ENCODE measurements around the gene ROPN1.

Gene ROPN1

GRCh38 chr3:123920868-123921267 lies 71.1 kb downstream of the ROPN1 start:
- Histone ChIP-seq H3K9me2 (replicated peaks; ENCODE audit: control insufficient read depth, low read length) (no peaks in the 10 kb centered on the region), H3K4me2 (ENCODE audit: low read length) (no peak overlapping the region), H4K20me1 (ENCODE audit: control insufficient read depth, insufficient read depth, low read depth, low read length) (no peaks in the 10 kb centered on the region), H3K4me3 (ENCODE audit: low read length) (no peak overlapping the region), H3K79me2 (ENCODE audit: control insufficient read depth, low read length) (no peaks in the 10 kb centered on the region), H3K36me3 (ENCODE audit: control insufficient read depth, low read length) (peaks cover 44% of the 10 kb centered on the region), H3K4me1 (ENCODE audit: control insufficient read depth, low read length) (no peaks in the 10 kb centered on the region), H3K9me3 (ENCODE audit: control insufficient read depth, insufficient read depth, low read length) (peaks cover 4% of the 10 kb centered on the region; the same call in 1 of the 2 replicates), H3K27ac (ENCODE audit: low read depth, low read length) (no peak overlapping the region), H3F3A (ENCODE audit: control insufficient read depth, insufficient read depth) (no peaks in the 10 kb centered on the region), H3K27me3 (ENCODE audit: control insufficient read depth, low read length) (no peaks in the 10 kb centered on the region)
- TF ChIP-seq CTCF (IDR thresholded peaks at IDR 0.05; ENCODE audit: low read depth, low read length, poor library complexity, severe bottlenecking), result no peak
- no peak for TF ChIP-seq EZH2phosphoT487 (IDR thresholded peaks at IDR 0.05; ENCODE audit: borderline replicate concordance, low read length)

GRCh38 chr3:123920383-123920782 lies 71.5 kb downstream of the ROPN1 start:
- no peak overlapping the region for H3K27ac ChIP-seq (ENCODE audit: low read depth, low read length)
- TF ChIP-seq CTCF (IDR thresholded peaks at IDR 0.05; ENCODE audit: low read depth, low read length, poor library complexity, severe bottlenecking) (no peak), EZH2phosphoT487 (IDR thresholded peaks at IDR 0.05; ENCODE audit: borderline replicate concordance, low read length) (no peak)
- no peaks in the 10 kb centered on the region for H3K79me2 ChIP-seq (ENCODE audit: control insufficient read depth, low read length)
- no peaks in the 10 kb centered on the region for H3K4me1 ChIP-seq (ENCODE audit: control insufficient read depth, low read length)
- no peaks in the 10 kb centered on the region for H3F3A ChIP-seq (ENCODE audit: control insufficient read depth, insufficient read depth)
- no peak overlapping the region for H3K4me2 ChIP-seq (ENCODE audit: low read length)
- H3K9me3 ChIP-seq (ENCODE audit: control insufficient read depth, insufficient read depth, low read length), result peaks cover 4% of the 10 kb centered on the region; the same call in 1 of the 2 replicates
- H4K20me1 ChIP-seq (ENCODE audit: control insufficient read depth, insufficient read depth, low read depth, low read length), result no peaks in the 10 kb centered on the region
- H3K36me3 ChIP-seq (ENCODE audit: control insufficient read depth, low read length), result peaks cover 39% of the 10 kb centered on the region
- H3K27me3 ChIP-seq (ENCODE audit: control insufficient read depth, low read length), result no peaks in the 10 kb centered on the region
- H3K4me3 ChIP-seq (ENCODE audit: low read length), result no peak overlapping the region
- no peaks in the 10 kb centered on the region for H3K9me2 ChIP-seq (replicated peaks; ENCODE audit: control insufficient read depth, low read length)

DNA sequence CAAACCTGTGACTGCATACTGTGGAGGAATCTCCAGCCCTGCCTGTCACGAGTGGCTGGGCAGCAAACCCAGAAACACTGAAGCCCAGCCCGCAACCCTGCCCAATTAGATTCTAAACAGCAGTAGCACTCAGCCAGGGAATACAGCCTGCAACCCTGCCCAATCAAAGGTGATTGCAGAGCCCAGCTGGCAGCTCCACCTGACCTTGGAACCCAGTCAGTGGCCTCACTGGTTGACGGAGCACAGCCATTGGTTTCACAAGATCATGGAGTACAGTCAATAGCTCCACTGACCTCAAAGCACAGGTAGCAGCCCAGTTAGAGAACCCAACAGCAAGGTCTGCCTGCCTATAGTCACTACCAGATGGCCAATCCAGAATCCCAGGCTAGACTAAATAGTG lies 72.6 kb downstream of the ROPN1 start:
- Histone ChIP-seq H3K27ac (ENCODE audit: low read depth, low read length) (no peak overlapping the region), H4K20me1 (ENCODE audit: control insufficient read depth, insufficient read depth, low read depth, low read length) (no peaks in the 10 kb centered on the region), H3K4me1 (ENCODE audit: control insufficient read depth, low read length) (no peaks in the 10 kb centered on the region), H3F3A (ENCODE audit: control insufficient read depth, insufficient read depth) (no peaks in the 10 kb centered on the region), H3K36me3 (ENCODE audit: control insufficient read depth, low read length) (peaks cover 42% of the 10 kb centered on the region), H3K27me3 (ENCODE audit: control insufficient read depth, low read length) (no peaks in the 10 kb centered on the region), H3K9me2 (replicated peaks; ENCODE audit: control insufficient read depth, low read length) (no peaks in the 10 kb centered on the region), H3K79me2 (ENCODE audit: control insufficient read depth, low read length) (no peaks in the 10 kb centered on the region), H3K4me2 (ENCODE audit: low read length) (no peak overlapping the region), H3K4me3 (ENCODE audit: low read length) (no peak overlapping the region), H3K9me3 (ENCODE audit: control insufficient read depth, insufficient read depth, low read length) (peaks cover 4% of the 10 kb centered on the region; the same call in 1 of the 2 replicates)
- TF ChIP-seq CTCF (IDR thresholded peaks at IDR 0.05; ENCODE audit: low read depth, low read length, poor library complexity, severe bottlenecking) (no peak), EZH2phosphoT487 (IDR thresholded peaks at IDR 0.05; ENCODE audit: borderline replicate concordance, low read length) (no peak)
